ENCODE data around the gene VTN.

GRCh38 chr17:28347261-28347891 is 22.7 kb downstream of the VTN start:
- no peak for TF ChIP-seq CTCF (IDR thresholded peaks at IDR 0.05)
- TF ChIP-seq EZH2 (IDR thresholded peaks at IDR 0.05; ENCODE audit: borderline replicate concordance, insufficient read depth, low read depth, low read length, poor library complexity, severe bottlenecking) = no peak
